NT2/D1 (cell line): ENCODE results near the gene OR2T33.

Experiments used
- SUZ12 ChIP-seq: IDR thresholded peaks from 2 replicates; pipeline ENCODE4 v1.6.1; 2011; ENCODE audit not compliant: insufficient read length, insufficient read depth; ENCODE audit errors: extremely low read depth
- YY1 ChIP-seq: IDR thresholded peaks from 2 replicates; pipeline ENCODE4 v1.6.1; 2011; ENCODE audit not compliant: insufficient read length, insufficient read depth
- ZNF274 ChIP-seq: IDR thresholded peaks from 2 replicates; pipeline ENCODE4 v1.6.1; 2011; ENCODE audit warnings: mild to moderate bottlenecking, low read depth, low read length

- TF ChIP-seq YY1 (no peak), ZNF274 (no peak), SUZ12 (no peak)
Observed at GRCh38 chr1:248231117-248231516, 46.7 kb downstream of the OR2T33 start, which contains the start of gene OR2M4.
